HG02623 (cell line): Measurements from ENCODE around the gene RIPPLY3.
"Not testable (repeated sequence)": the region's sequence is repeated elsewhere in the genome, so short reads cannot be mapped to it uniquely, and the experiment has no call there.

ENCODE experiments used
- ATAC-seq: cut with Tn5 transposase; IDR thresholded peaks from one replicate; pipeline ENCODE4 v1.9.1; 2021; ENCODE audit warnings: moderate library complexity; ENCODE audit not compliant: unreplicated experiment

RIPPLY3 gene

GRCh38 chr21:37005548-37006485 is 685 bp upstream of the RIPPLY3 start:
- no peak for ATAC-seq

GRCh38 chr21:37008724-37009123 is 2.2 kb downstream of the RIPPLY3 start:
- ATAC-seq = no peak

GRCh38 chr21:37009740-37010341 is 3.3 kb downstream of the RIPPLY3 start:
- peak; percentile 87 for ATAC-seq

- no peak for ATAC-seq
These were observed 11.6 kb downstream of the RIPPLY3 start for GRCh38 chr21:37017951-37018679.

- ATAC-seq = no peak
These were observed 20.0 kb downstream of the RIPPLY3 start for GRCh38 chr21:37026499-37026898.

- no peak for ATAC-seq
These were observed 22.1 kb downstream of the RIPPLY3 start for GRCh38 chr21:37028570-37028969.

GRCh38 chr21:37030864-37031263 is 24.4 kb downstream of the RIPPLY3 start:
- no peak for ATAC-seq

GRCh38 chr21:37032293-37032692 is 25.8 kb downstream of the RIPPLY3 start:
- no peak for ATAC-seq

- no peak for ATAC-seq
These were observed 26.5 kb downstream of the RIPPLY3 start for GRCh38 chr21:37032877-37033471.

GRCh38 chr21:37034394-37034793 is 27.9 kb downstream of the RIPPLY3 start:
- not testable (repeated sequence) for ATAC-seq

GRCh38 chr21:37036177-37036576 is 29.7 kb downstream of the RIPPLY3 start:
- ATAC-seq = no peak

GRCh38 chr21:37039411-37040075 is 33.0 kb downstream of the RIPPLY3 start:
- no peak for ATAC-seq

- no peak for ATAC-seq
These were observed 33.7 kb downstream of the RIPPLY3 start for GRCh38 chr21:37040212-37040611.

GRCh38 chr21:37041706-37042271 is 35.3 kb downstream of the RIPPLY3 start:
- no peak for ATAC-seq

- ATAC-seq = no peak
These were observed 37.3 kb downstream of the RIPPLY3 start for GRCh38 chr21:37043818-37044217.

- ATAC-seq = no peak
These were observed 38.1 kb downstream of the RIPPLY3 start for GRCh38 chr21:37044643-37045042.

- ATAC-seq = no peak
These were observed 38.6 kb downstream of the RIPPLY3 start for GRCh38 chr21:37045149-37045548.

GRCh38 chr21:37045556-37045955 is 39.1 kb downstream of the RIPPLY3 start:
- ATAC-seq = no peak

- no peak for ATAC-seq
These were observed 40.6 kb downstream of the RIPPLY3 start for GRCh38 chr21:37047079-37047478.

- not testable (repeated sequence) for ATAC-seq
These were observed 43.2 kb downstream of the RIPPLY3 start for GRCh38 chr21:37049741-37050140.
